Epithelial cell of proximal tubule (primary cell): ENCODE measurements around the gene EPHA4. TPM values are rescaled to one million over a fixed set of nuclear protein-coding genes. Genes with fewer than 3 reads are reported as not detected.

ENCODE experiments used
- DNase-seq: peaks from one replicate; pipeline ENCODE4 v3.0.0-alpha.2; 2011; ENCODE audit warnings: low read depth
- H3K4me3 ChIP-seq: 2 replicates; pipeline ENCODE4 v1.5.1; 2011; ENCODE audit warnings: low read depth, mild to moderate bottlenecking, low read length
- total RNA-seq: library from RNA; depleted of rRNA; stranded (reverse); fragments of >200 nt; gene quantifications from 2 replicates; pipeline ENCODE4 v1.2.3, GENCODE V29; 2015
- TF ChIP-seq, protein P1 (sequence below): conservative IDR thresholded peaks from 2 replicates; pipeline ENCODE4 v1.5.1; 2012; ENCODE audit warnings: low read depth, mild to moderate bottlenecking, low read length

Gene EPHA4
- total RNA-seq, 1 donor from 2014 or later, result 13.3 TPM

DNA sequence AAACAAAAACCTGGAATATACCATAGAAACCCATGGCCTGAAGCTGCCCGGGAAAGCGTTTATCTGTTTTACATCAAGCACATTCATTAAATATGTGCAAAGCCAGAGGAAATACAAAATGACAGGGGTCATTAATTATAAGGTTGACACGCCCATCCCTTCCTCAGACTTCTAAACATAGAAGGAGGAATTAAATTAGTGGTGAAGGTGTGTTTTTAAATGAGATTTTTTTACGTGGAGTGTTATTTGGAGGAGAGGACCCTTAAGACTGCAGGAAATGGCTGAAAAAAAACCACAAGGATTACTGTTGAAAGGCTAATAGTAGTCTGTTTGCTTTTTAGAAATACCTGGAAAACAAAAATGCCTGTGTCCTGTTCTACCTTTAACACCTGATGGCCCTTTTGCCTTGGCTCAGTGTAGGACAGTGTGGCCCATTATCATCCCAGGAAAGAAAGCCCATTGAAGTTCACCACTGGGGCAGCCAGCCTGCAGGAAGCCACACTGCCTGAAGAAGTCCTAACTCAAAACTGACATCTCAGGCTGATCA, 123.2 kb downstream of the EPHA4 start:
- DNase-seq, result no peak
- TF ChIP-seq, protein P1, sequence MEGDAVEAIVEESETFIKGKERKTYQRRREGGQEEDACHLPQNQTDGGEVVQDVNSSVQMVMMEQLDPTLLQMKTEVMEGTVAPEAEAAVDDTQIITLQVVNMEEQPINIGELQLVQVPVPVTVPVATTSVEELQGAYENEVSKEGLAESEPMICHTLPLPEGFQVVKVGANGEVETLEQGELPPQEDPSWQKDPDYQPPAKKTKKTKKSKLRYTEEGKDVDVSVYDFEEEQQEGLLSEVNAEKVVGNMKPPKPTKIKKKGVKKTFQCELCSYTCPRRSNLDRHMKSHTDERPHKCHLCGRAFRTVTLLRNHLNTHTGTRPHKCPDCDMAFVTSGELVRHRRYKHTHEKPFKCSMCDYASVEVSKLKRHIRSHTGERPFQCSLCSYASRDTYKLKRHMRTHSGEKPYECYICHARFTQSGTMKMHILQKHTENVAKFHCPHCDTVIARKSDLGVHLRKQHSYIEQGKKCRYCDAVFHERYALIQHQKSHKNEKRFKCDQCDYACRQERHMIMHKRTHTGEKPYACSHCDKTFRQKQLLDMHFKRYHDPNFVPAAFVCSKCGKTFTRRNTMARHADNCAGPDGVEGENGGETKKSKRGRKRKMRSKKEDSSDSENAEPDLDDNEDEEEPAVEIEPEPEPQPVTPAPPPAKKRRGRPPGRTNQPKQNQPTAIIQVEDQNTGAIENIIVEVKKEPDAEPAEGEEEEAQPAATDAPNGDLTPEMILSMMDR, result no peak
- no peak overlapping the region for H3K4me3 ChIP-seq

DNA sequence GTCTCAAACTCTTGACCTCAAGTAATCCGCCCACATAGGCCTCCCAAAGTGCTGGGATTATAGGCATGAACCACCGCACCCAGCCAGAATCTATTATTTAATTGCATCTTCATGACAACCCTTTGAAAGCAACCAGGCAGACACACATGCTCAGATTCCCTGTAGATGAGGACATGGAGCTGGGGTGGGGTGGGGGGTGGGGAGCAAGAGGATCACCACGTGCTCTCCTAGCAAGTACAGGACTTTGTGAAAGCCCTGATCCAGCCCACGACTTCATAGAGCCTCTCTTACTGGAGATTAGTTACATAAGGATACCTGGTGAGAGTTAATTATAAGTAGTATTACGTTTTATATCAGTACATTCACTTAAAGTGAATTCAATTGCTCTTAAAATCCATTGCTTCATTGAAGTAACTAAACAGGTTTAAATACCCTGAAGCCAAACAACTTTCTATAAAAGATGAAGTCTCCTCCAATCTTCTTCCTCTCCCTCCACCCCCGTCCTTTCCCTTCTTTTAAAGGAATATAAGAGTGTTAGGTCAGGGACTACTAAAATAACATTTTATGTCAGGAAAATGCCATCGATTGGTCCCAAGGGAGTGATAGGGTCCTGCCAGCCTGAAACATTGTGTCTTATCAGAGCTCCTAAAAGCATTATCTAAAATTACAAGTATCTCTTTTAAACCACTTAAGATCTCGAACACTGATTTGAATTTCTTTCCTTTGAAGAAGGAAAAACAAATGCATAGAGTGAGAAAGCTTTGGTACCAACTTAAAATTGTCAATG, 123.9 kb downstream of the EPHA4 start:
- TF ChIP-seq, protein P1, result no peak
- no peak overlapping the region for H3K4me3 ChIP-seq
- no peak for DNase-seq

DNA sequence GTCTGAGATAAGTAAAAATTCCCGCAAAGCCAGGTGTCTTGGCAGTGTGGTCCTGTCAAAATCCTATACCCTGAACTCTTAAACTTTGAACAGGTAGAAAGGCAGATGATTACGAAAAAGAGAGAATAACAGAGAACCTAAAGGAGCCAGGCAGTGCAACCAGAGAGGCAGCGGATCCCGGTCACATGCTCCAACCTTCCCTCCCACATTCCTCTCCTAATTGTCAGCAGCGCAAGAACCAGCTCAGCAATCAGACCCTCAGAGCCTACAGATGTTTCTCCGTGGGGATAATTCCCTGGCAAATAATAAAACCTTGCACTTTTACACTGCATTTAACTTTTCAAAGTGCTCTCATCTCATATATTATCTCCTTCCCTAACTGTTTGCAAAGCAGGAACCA, 124.8 kb downstream of the EPHA4 start:
- H3K4me3 ChIP-seq, result no peak overlapping the region
- peak; percentile 22 for DNase-seq
- TF ChIP-seq, protein P1, result no peak

DNA sequence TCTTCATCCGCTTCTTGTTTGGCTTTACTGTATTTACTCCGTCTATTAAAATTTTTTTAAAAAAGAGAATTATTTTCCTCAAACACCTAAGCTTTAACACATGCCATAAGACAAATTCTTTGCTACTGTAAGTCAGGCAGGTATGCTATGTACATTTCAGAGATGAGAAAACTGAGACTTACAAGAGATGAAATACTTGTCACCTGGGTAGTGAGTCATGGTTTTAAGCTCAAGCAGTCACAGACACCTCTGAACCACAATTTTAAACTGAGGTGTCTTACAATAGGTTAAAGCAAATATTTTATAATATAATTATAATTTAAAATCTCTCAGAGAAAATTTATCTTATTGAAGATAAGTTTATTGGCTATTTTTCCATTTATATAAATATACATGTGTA, 126.0 kb downstream of the EPHA4 start:
- no peak for DNase-seq
- no peak overlapping the region for H3K4me3 ChIP-seq
- TF ChIP-seq, protein P1, result no peak

DNA sequence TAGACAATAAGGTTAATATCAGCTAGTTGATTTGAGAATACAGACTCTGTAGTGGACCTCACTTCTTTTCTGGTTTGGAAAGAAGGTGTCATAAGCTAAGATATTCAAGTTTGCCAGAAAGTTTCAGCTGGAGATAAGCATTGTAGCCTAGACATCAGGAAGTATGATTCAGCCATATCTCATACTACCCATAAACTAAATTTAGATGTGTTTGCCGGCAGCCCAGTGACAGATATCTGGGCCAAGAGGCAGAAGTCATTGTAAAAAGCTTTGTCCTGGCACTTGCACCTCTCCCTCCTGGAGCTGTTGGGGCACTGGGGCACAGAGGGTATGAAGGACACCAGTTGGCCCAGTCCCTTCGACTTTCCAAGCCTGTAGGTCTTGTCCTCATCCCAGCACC, 128.0 kb downstream of the EPHA4 start:
- TF ChIP-seq, protein P1, result no peak
- DNase-seq, result no peak
- H3K4me3 ChIP-seq, result no peak overlapping the region

DNA sequence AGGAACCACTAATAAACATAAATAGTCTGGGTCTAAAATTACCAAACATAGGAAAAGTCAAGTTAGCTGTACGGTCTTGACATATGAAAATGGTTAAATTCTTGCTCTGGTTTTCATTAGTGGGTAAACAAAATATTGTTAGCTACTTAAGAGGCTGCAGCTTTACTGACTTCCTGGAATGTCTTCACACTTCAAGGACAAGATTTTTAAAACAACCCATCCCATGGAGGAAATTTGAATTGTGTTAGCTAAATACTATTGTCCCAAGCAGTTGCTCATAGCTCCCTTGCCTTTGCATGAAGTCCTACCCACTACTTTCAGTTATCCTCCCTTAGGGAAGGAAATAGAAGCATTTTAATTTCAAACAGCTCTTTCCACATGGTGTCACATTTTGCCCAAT, 128.5 kb downstream of the EPHA4 start:
- TF ChIP-seq, protein P1, result no peak
- no peak for DNase-seq
- H3K4me3 ChIP-seq, result no peak overlapping the region

DNA sequence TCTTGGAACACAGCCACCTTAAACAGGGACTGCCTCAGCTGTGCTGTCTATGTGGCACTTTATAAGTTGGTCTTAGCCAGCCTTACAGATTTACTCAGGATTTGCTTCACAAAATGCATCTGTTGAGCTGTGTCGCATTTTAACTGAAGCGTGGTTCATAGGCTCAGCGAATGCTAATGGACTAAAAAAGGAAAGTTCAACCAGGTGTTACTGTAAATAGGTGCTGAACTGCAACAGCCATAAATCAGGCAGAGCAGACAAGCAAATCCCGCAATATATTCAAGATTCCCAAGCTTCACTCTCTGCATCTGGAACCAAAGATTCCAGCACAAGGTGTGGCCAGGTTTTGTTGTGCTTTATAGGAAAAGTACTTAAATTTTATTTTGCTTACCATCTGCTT, 130.0 kb downstream of the EPHA4 start:
- H3K4me3 ChIP-seq, result no peak overlapping the region
- TF ChIP-seq, protein P1, result no peak
- DNase-seq, result no peak
